ENCODE measurements around the gene CDH7.

CDH7 gene

GRCh38 chr18:65750389-65751154 is at the start of gene CDH7:
Gene CDH7 (plus strand): TSS chr18:65751012. CDS start chr18:65762843, 11,831 bp downstream.
- no peak for DNase-seq (ENCODE audit: low read depth)

- no peak for DNase-seq (ENCODE audit: low read depth)
Measured at GRCh38 chr18:65704046-65704445, 46.8 kb upstream of the CDH7 start.

GRCh38 chr18:65706646-65707045 is 44.2 kb upstream of the CDH7 start:
- no peak for DNase-seq (ENCODE audit: low read depth)

- DNase-seq (ENCODE audit: low read depth), result no peak
Measured at GRCh38 chr18:65711493-65711892, 39.3 kb upstream of the CDH7 start.

- DNase-seq (ENCODE audit: low read depth), result no peak
Measured at GRCh38 chr18:65721619-65722018, 29.2 kb upstream of the CDH7 start.

GRCh38 chr18:65725251-65726050 is 25.4 kb upstream of the CDH7 start:
- DNase-seq (ENCODE audit: low read depth), result no peak

GRCh38 chr18:65735155-65735554 is 15.7 kb upstream of the CDH7 start:
- DNase-seq (ENCODE audit: low read depth), result no peak

GRCh38 chr18:65737471-65737955 is 13.3 kb upstream of the CDH7 start:
- no peak for DNase-seq (ENCODE audit: low read depth)

GRCh38 chr18:65746936-65747335 is 3.9 kb upstream of the CDH7 start:
- no peak for DNase-seq (ENCODE audit: low read depth)

- DNase-seq (ENCODE audit: low read depth), result no peak
Measured at GRCh38 chr18:65748321-65748720, 2.5 kb upstream of the CDH7 start.

- DNase-seq (ENCODE audit: low read depth), result no peak
Measured at GRCh38 chr18:65749841-65750240, 971 bp upstream of the CDH7 start.

- DNase-seq (ENCODE audit: low read depth), result no peak
Measured at GRCh38 chr18:65751155-65752085, 608 bp downstream of the CDH7 start.

- no peak for DNase-seq (ENCODE audit: low read depth)
Measured at GRCh38 chr18:65752625-65753325, 2.0 kb downstream of the CDH7 start.

- DNase-seq (ENCODE audit: low read depth), result no peak
Measured at GRCh38 chr18:65753520-65753919, 2.7 kb downstream of the CDH7 start.

- DNase-seq (ENCODE audit: low read depth), result no peak
Measured at GRCh38 chr18:65754121-65754520, 3.3 kb downstream of the CDH7 start.

GRCh38 chr18:65755616-65756015 is 4.8 kb downstream of the CDH7 start:
- DNase-seq (ENCODE audit: low read depth), result no peak

- DNase-seq (ENCODE audit: low read depth), result no peak
Measured at GRCh38 chr18:65760457-65760856, 9.6 kb downstream of the CDH7 start.

GRCh38 chr18:65761636-65762295 is 11.0 kb downstream of the CDH7 start:
- DNase-seq (ENCODE audit: low read depth), result no peak

GRCh38 chr18:65762556-65762955 is 11.7 kb downstream of the CDH7 start:
- no peak for DNase-seq (ENCODE audit: low read depth)

GRCh38 chr18:65767406-65767805 is 16.6 kb downstream of the CDH7 start:
- DNase-seq (ENCODE audit: low read depth), result no peak

All from activated T-helper 9 cell treated with anti-CD3 and anti-CD28 coated beads, Interleukin-2, amount 50 U/mL, for 16 hours (primary cell).